Measurements from ENCODE around the gene MYO1F. TPM values are rescaled to one million over a fixed set of nuclear protein-coding genes. Genes with fewer than 3 reads are reported as not detected.

Gene MYO1F
- total RNA-seq, 2 donors from 2014 or later: 68.7 to 134 TPM

- Mint-ChIP-seq H3K27ac (peak overlapping the region; percentile 65), H3K27me3 (no peaks in the 10 kb centered on the region), H3K36me3 (ENCODE audit: low read depth) (peaks cover 95% of the 10 kb centered on the region), H3K9me3 (no peaks in the 10 kb centered on the region), H3K4me3 (no peak overlapping the region), H3K4me1 (peaks cover 26% of the 10 kb centered on the region)
- ATAC-seq (replicated peaks): no peak
These were observed 100.7 kb downstream of the MYO1F start for GRCh38 chr19:8476524-8476923.

GRCh38 chr19:8475005-8475404 lies 102.2 kb downstream of the MYO1F start:
- Mint-ChIP-seq H3K27me3 (no peaks in the 10 kb centered on the region), H3K4me1 (peaks cover 16% of the 10 kb centered on the region), H3K27ac (peak overlapping the region; percentile 65), H3K9me3 (no peaks in the 10 kb centered on the region), H3K4me3 (no peak overlapping the region), H3K36me3 (ENCODE audit: low read depth) (peaks cover 95% of the 10 kb centered on the region)
- ATAC-seq (replicated peaks): no peak

- peak overlapping the region; percentile 83 for H3K27ac Mint-ChIP-seq
- no peak overlapping the region for H3K4me3 Mint-ChIP-seq
- no peaks in the 10 kb centered on the region for H3K27me3 Mint-ChIP-seq
- H3K36me3 Mint-ChIP-seq (ENCODE audit: low read depth): peaks cover 100% of the 10 kb centered on the region
- no peak for ATAC-seq (replicated peaks)
- H3K4me1 Mint-ChIP-seq: peaks cover 16% of the 10 kb centered on the region
- H3K9me3 Mint-ChIP-seq: no peaks in the 10 kb centered on the region
These were observed 103.4 kb downstream of the MYO1F start for GRCh38 chr19:8473648-8474476.

Other genes starting within 250 kb of the MYO1F start
- gene KANK3, start 234.2 kb downstream of the MYO1F start, total RNA-seq: 1 to 10 TPM; 1.4 to 6.3 TPM
- gene ANGPTL4, start 213.3 kb downstream of the MYO1F start, total RNA-seq: 100 to 1,000 TPM in 1 of 2 donors, 1 to 10 TPM in 1; 4.8 to 120 TPM
- gene RAB11B, start 187.1 kb downstream of the MYO1F start, total RNA-seq: 10 to 100 TPM; 79.0 to 81.1 TPM
- gene MARCHF2, start 164.1 kb downstream of the MYO1F start, total RNA-seq: 10 to 100 TPM; 10.6 to 15.5 TPM
- gene HNRNPM, start 132.5 kb downstream of the MYO1F start, total RNA-seq: 100 to 1,000 TPM; 155 to 289 TPM
- 1 to 10 TPM; 1.1 to 2.9 TPM for gene PRAM1, start 74.8 kb downstream of the MYO1F start, total RNA-seq
- 10 to 100 TPM; 18.4 to 19.1 TPM for gene ZNF414, start 63.3 kb downstream of the MYO1F start, total RNA-seq
- 1 to 10 TPM; 2.5 to 7.4 TPM for gene ADAMTS10, start 33.3 kb upstream of the MYO1F start, total RNA-seq
- gene NFILZ, start 53.2 kb upstream of the MYO1F start, total RNA-seq: not detected
- not detected for gene ACTL9, start 121.4 kb upstream of the MYO1F start, total RNA-seq
- not detected for gene OR2Z1, start 144.2 kb upstream of the MYO1F start, total RNA-seq

All from activated T-helper 17 cell treated with anti-CD3 and anti-CD28 coated beads, Interleukin-2, amount 50 U/mL, for 72 hours (primary cell).